ENCODE results near the gene MCMBP. TPM values are rescaled to one million over a fixed set of nuclear protein-coding genes. Genes with fewer than 3 reads are reported as not detected.
A peak's percentile ranks its signal among the peaks of the same experiment; 100 is the strongest.

The MCMBP gene, protein sequence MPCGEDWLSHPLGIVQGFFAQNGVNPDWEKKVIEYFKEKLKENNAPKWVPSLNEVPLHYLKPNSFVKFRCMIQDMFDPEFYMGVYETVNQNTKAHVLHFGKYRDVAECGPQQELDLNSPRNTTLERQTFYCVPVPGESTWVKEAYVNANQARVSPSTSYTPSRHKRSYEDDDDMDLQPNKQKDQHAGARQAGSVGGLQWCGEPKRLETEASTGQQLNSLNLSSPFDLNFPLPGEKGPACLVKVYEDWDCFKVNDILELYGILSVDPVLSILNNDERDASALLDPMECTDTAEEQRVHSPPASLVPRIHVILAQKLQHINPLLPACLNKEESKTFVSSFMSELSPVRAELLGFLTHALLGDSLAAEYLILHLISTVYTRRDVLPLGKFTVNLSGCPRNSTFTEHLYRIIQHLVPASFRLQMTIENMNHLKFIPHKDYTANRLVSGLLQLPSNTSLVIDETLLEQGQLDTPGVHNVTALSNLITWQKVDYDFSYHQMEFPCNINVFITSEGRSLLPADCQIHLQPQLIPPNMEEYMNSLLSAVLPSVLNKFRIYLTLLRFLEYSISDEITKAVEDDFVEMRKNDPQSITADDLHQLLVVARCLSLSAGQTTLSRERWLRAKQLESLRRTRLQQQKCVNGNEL
- total RNA-seq (40.6 and 48.0 TPM in 2 replicates), polyA plus RNA-seq (63.4 and 64.6 TPM in 2 replicates), polyA minus RNA-seq (ENCODE audit: low replicate concordance) (23.1 and 24.1 TPM in 2 replicates)
- 38.2 and 42.1 TPM in 2 replicates for polyA plus RNA-seq (2012)

DNA sequence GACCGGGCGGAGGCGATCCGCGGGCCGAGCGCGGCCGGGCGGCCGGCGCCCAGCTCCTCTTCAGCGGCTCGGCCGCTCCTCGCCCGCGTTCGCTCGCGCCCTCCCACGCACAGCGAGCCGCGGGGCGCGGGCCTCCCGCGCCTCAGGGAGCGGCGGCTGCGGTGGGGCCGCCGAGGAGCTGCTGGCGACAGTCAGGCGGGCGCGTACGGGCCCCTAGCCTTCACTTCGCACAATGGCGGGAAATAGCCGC is at the start of gene MCMBP:
TSS of gene MCMBP (minus strand) at position 234 of the 250 bp plus-strand sequence. CDS start 259 bp downstream, outside the sequence.
- no peak for DNase-seq (ENCODE audit: low read depth in 2 of 2)
- Histone ChIP-seq H3K27me3 (ENCODE audit: control insufficient read depth, insufficient read depth, low read length) (no peaks in the 10 kb centered on the region), H3K9me3 (ENCODE audit: control insufficient read depth, insufficient read depth, low read depth, low read length) (no peaks in the 10 kb centered on the region), H3K9ac (ENCODE audit: insufficient read depth, low read length) (peak within 1 kb of the TSS; percentile 76), H3K36me3 (ENCODE audit: control insufficient read depth, insufficient read depth, low read length) (no peaks in the 10 kb centered on the region), H3K4me2 (ENCODE audit: extremely low read depth, insufficient read depth, low read length) (peak within 1 kb of the TSS; percentile 93), H3K4me3 (replicated peaks in 1 of 4; ENCODE audit: control extremely low read depth in 1 of 4, insufficient read depth in 1 of 4, low read depth in 3 of 4, low read length in 4 of 4) (peak within 1 kb of the TSS; percentile 70 to 90 (median 82)), H3K4me1 (ENCODE audit: control insufficient read depth, extremely low read depth, insufficient read depth, low read length) (peaks cover 2% of the 10 kb centered on the region), H4K20me1 (ENCODE audit: control insufficient read depth, extremely low read depth, insufficient read depth, low read length) (no peaks in the 10 kb centered on the region), H2AFZ (ENCODE audit: low read length) (peak within 1 kb of the TSS; percentile 95), H3K79me2 (ENCODE audit: control insufficient read depth, insufficient read depth, low read length) (peaks cover 48% of the 10 kb centered on the region), H3K27ac (ENCODE audit: insufficient read depth, low read length) (peak within 1 kb of the TSS; percentile 77)
- TF ChIP-seq EZH2 (IDR thresholded peaks at IDR 0.05; ENCODE audit: low read length, missing control alignments): no peak
- TF ChIP-seq, protein P1, sequence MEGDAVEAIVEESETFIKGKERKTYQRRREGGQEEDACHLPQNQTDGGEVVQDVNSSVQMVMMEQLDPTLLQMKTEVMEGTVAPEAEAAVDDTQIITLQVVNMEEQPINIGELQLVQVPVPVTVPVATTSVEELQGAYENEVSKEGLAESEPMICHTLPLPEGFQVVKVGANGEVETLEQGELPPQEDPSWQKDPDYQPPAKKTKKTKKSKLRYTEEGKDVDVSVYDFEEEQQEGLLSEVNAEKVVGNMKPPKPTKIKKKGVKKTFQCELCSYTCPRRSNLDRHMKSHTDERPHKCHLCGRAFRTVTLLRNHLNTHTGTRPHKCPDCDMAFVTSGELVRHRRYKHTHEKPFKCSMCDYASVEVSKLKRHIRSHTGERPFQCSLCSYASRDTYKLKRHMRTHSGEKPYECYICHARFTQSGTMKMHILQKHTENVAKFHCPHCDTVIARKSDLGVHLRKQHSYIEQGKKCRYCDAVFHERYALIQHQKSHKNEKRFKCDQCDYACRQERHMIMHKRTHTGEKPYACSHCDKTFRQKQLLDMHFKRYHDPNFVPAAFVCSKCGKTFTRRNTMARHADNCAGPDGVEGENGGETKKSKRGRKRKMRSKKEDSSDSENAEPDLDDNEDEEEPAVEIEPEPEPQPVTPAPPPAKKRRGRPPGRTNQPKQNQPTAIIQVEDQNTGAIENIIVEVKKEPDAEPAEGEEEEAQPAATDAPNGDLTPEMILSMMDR (conservative IDR thresholded peaks at IDR 0.05 in 1 of 2, IDR thresholded peaks at IDR 0.05 in 1 of 2; ENCODE audit: low read depth in 1 of 2, low read length in 2 of 2): no peak

DNA sequence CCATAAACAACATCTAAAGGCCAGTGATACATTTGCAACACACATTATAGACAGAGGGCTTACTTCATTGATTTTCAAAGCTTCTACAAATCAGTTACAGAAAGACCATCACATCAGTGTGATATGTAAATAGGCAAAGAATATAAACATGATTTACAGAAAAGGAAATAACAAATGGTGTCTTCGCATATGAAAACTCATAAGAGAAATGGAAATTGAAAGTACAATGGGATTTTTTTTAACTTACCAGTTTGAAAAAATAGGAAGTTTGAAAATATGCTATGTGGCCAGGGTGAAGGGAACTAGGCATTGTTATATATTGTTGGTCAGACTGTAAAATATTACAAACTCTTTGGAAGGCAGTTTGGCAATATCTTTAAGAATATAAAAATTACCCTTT is 47.2 kb upstream of the MCMBP start:
- no peak overlapping the region for H3K27ac ChIP-seq (ENCODE audit: insufficient read depth, low read length)
- no peaks in the 10 kb centered on the region for H3K9me3 ChIP-seq (ENCODE audit: control insufficient read depth, insufficient read depth, low read depth, low read length)
- H3K79me2 ChIP-seq (ENCODE audit: control insufficient read depth, insufficient read depth, low read length): no peaks in the 10 kb centered on the region
- H3K4me1 ChIP-seq (ENCODE audit: control insufficient read depth, extremely low read depth, insufficient read depth, low read length): no peaks in the 10 kb centered on the region
- no peak for DNase-seq (ENCODE audit: low read depth in 2 of 2)
- H3K4me3 ChIP-seq (replicated peaks in 1 of 4; ENCODE audit: control extremely low read depth in 1 of 4, insufficient read depth in 1 of 4, low read depth in 3 of 4, low read length in 4 of 4): no peak overlapping the region
- H4K20me1 ChIP-seq (ENCODE audit: control insufficient read depth, extremely low read depth, insufficient read depth, low read length): no peaks in the 10 kb centered on the region
- H3K36me3 ChIP-seq (ENCODE audit: control insufficient read depth, insufficient read depth, low read length): peaks cover 6% of the 10 kb centered on the region
- H2AFZ ChIP-seq (ENCODE audit: low read length): no peak overlapping the region
- H3K4me2 ChIP-seq (ENCODE audit: extremely low read depth, insufficient read depth, low read length): no peak overlapping the region
- TF ChIP-seq, protein P1 (conservative IDR thresholded peaks at IDR 0.05 in 1 of 2, IDR thresholded peaks at IDR 0.05 in 1 of 2; ENCODE audit: low read depth in 1 of 2, low read length in 2 of 2): no peak
- no peak for TF ChIP-seq EZH2 (IDR thresholded peaks at IDR 0.05; ENCODE audit: low read length, missing control alignments)
- no peak overlapping the region for H3K9ac ChIP-seq (ENCODE audit: insufficient read depth, low read length)
- H3K27me3 ChIP-seq (ENCODE audit: control insufficient read depth, insufficient read depth, low read length): no peaks in the 10 kb centered on the region

DNA sequence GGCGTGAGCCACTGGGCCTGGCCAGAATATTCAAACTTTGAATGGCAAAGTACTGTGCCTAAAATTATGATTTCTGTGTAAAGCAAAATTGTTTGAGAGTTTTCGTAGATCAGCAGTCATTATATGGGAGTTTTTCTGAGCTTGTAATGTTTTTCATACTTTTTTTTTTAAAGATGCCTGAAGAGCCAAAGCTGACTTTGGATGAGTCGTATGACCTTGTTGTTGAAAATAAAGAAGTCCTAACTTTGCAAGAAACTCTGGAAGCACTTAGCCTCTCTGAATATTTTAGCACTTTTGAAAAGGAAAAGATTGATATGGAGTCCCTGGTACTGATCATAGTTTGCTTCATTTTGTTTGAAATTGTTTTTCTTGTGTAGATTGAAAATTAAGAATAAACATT is 46.6 kb upstream of the MCMBP start:
- H3K27ac ChIP-seq (ENCODE audit: insufficient read depth, low read length): no peak overlapping the region
- DNase-seq (ENCODE audit: low read depth in 2 of 2): peak in 1 of 2 donors; percentile 34

More for the DNA sequence above, 46.6 kb upstream of the MCMBP start:
- H3K9me3 ChIP-seq (ENCODE audit: control insufficient read depth, insufficient read depth, low read depth, low read length): no peaks in the 10 kb centered on the region
- no peaks in the 10 kb centered on the region for H4K20me1 ChIP-seq (ENCODE audit: control insufficient read depth, extremely low read depth, insufficient read depth, low read length)
- H3K4me3 ChIP-seq (replicated peaks in 1 of 4; ENCODE audit: control extremely low read depth in 1 of 4, insufficient read depth in 1 of 4, low read depth in 3 of 4, low read length in 4 of 4): no peak overlapping the region
- no peaks in the 10 kb centered on the region for H3K79me2 ChIP-seq (ENCODE audit: control insufficient read depth, insufficient read depth, low read length)
- H3K4me2 ChIP-seq (ENCODE audit: extremely low read depth, insufficient read depth, low read length): no peak overlapping the region
- no peak for TF ChIP-seq EZH2 (IDR thresholded peaks at IDR 0.05; ENCODE audit: low read length, missing control alignments)
- TF ChIP-seq, protein P1 (conservative IDR thresholded peaks at IDR 0.05 in 1 of 2, IDR thresholded peaks at IDR 0.05 in 1 of 2; ENCODE audit: low read depth in 1 of 2, low read length in 2 of 2): no peak
- no peak overlapping the region for H3K9ac ChIP-seq (ENCODE audit: insufficient read depth, low read length)
- peaks cover 6% of the 10 kb centered on the region for H3K36me3 ChIP-seq (ENCODE audit: control insufficient read depth, insufficient read depth, low read length)
- no peaks in the 10 kb centered on the region for H3K27me3 ChIP-seq (ENCODE audit: control insufficient read depth, insufficient read depth, low read length)
- H3K4me1 ChIP-seq (ENCODE audit: control insufficient read depth, extremely low read depth, insufficient read depth, low read length): no peaks in the 10 kb centered on the region
- H2AFZ ChIP-seq (ENCODE audit: low read length): no peak overlapping the region

Data from fibroblast of lung (primary cell).